ENCODE measurements around the gene PLEKHG1.

PLEKHG1 gene

GRCh38 chr6:150622476-150622875, 22.8 kb downstream of the PLEKHG1 start:
- no peak for DNase-seq

DNA sequence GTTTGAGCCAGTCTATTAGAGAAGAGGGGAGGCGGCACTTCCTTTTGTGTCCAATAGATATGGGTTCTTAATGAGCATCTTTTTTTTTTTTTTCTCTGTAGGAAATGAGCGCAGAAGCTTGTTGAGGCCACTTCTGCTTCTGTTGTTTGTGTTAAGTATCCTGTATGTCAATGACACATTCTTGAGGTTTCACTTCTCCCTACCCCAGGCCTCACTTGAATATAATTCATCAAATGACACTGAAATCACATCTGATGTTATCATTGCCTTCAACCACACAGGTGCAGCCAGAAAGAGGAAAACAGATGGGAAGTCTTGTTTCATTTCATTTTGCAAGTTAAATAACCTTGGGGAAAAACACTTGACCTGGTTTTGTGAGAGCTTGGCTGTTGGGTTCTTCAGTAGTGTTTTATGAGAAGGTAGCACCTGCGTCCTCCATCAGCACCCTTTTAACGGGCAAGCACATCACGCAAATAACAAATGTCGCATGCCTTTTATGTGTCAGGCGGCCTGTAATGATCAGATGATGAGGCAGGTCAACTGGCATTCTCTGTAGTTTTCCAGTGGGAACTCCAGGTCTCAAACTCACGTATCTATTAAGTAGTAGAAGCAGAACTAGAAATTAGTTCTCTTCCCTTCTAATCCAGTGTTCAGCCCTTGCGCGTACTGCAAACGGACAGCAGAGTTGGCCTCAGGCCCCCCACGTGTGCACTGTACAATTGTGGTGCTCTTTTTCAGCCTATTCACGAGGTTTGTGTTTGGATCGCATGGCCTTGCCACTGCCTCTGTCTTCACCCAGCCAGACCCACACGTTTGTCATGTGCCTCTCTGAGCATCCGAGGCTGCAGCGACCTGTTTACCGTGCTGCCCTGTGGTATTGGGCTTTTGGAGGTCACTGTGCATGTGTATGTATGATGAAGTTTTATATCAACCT, 23.5 kb downstream of the PLEKHG1 start:
- DNase-seq = peak; percentile 64

DNA sequence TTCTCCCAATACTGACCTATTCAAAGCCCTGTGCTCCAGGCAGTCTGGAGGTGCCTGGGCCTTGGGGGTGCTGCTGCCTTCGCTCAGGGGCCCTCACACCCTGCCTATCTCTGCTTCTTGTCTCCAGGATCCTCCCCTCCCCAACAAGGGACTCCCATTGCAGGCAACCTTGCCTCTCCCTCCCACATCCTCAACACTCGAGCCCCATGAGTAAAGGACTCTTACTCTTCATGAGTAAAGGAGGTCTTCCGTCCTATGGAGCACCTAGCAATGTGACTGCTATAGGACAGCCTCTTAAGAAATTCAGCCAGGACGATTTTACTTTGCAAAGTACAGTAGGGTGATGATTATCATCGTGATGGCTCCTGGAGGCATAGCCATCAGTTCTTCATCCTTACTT, 24.5 kb downstream of the PLEKHG1 start:
- no peak for DNase-seq

DNA sequence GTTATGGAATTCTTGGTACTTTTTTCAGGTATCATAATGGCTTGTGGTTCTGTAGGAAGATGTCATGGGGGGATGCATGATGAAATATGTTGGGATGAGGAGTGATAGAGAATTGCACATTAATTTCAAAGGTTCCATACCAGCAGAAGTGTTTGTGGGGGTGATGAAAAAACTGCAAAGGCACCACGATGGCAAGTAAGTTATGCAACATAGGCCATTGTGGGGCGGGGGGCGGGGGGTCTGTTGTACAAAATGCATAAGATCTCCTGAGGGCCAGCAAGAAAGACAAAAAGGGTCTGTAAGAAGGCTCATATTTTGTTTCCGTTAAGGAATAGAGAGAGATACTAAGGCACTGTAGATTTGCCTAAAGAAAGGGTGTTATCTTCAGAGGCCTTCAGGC, 26.2 kb downstream of the PLEKHG1 start:
- DNase-seq = no peak

GRCh38 chr6:150627154-150627553, 27.5 kb downstream of the PLEKHG1 start:
- no peak for DNase-seq

GRCh38 chr6:150627585-150628025, 27.9 kb downstream of the PLEKHG1 start:
- DNase-seq = no peak

DNA sequence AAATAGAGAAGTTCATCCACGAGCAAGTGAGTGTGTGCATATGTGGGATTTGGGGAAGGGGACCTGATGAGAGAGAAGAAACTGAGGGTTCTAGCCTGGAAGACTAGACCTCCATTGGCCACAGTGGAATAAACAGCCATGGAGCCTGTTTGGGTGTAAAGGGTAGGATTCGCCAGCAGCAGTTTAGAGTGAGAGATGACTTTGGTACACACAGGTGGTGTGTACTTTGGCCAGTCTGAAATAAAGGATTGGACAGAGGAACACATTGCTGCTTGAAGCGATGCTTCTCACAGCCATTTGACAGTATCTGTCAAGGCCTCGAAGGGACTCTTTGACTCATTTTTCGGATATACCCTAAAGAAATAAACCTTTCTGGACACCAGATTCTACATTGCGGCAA, 29.2 kb downstream of the PLEKHG1 start:
- DNase-seq = no peak

- no peak for DNase-seq
Observed at GRCh38 chr6:150631283-150631983, 31.7 kb downstream of the PLEKHG1 start.

- DNase-seq = no peak
Observed at GRCh38 chr6:150631984-150632642, 32.4 kb downstream of the PLEKHG1 start.

- DNase-seq = no peak
Observed at GRCh38 chr6:150632785-150633485, 33.2 kb downstream of the PLEKHG1 start.

GRCh38 chr6:150633486-150633834, 33.8 kb downstream of the PLEKHG1 start:
- DNase-seq = no peak

DNA sequence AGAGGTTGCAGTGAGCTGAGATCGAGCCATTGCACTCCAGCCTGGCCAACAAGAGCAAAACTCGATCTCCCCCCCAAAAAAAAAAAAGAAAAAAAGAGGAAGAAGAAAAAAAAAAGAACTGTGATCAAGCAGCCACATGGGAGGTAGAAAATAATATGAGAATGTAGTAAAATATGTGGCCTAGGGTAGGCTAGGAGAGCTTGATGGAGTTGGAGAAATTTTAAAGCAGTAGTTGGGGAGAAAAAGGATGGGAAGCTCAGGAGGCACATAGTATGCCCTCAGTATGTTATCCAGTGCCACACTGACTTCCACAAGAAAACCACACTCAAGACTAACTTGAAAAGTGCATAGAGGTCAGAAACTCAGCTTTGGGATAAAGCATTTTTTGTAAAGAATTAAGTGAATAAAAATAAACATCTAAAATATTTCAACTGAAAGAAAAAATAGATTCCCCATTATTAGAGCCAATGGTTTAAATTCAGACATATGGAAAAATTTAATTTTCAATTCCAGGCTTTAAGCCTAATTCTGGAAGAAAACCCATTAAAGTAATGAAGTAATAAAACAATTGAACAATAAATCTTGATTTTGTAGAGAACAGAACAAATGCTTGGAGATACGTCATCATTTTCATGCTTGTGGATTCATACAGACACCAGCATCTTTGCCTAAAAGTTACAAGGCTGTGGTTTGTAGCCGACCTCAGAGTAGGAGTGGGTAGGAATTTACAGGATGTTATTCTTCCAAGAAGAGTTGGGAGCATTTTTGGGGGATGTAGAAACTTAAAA, 34.7 kb downstream of the PLEKHG1 start:
- DNase-seq = no peak

DNA sequence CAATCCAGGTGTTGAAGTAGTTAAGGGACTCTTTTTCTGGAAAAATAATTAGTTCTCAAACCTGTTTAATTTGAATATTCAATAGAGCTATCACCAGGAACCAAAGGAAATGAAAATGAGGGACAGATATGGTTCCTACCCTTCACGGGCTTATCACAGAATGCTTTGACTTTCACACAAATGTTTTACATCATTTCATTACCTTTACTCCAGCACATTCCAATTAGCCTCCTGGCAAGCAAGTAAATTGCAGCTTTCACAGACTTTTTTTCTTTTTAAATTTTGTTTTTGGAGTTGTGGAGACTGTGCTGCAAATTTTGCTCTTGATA, 35.2 kb downstream of the PLEKHG1 start:
- DNase-seq = no peak

GRCh38 chr6:150635906-150636514, 36.3 kb downstream of the PLEKHG1 start:
- no peak for DNase-seq

- DNase-seq = no peak
Observed at GRCh38 chr6:150636808-150637207, 37.1 kb downstream of the PLEKHG1 start.

GRCh38 chr6:150637266-150637665, 37.6 kb downstream of the PLEKHG1 start:
- no peak for DNase-seq

DNA sequence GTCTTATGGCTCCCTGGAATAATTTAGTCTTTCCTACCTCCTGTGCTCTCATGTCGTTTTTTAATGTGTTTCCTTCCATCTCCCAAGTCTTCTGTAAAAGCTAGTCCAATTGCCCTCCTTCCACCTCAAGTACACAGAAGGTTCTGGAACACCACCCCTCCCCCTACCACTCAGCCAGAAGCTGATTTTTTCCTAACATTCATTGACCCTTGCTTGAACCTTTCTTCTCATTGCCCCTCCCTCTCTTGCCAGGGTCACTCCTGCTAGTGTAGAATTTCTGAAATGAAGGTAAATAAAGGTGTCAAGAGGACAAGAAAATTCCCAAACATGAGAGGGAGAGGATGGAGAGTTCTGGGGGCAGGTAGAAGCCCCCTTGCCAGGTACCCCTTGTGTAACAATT, 38.6 kb downstream of the PLEKHG1 start:
- no peak for DNase-seq

DNA sequence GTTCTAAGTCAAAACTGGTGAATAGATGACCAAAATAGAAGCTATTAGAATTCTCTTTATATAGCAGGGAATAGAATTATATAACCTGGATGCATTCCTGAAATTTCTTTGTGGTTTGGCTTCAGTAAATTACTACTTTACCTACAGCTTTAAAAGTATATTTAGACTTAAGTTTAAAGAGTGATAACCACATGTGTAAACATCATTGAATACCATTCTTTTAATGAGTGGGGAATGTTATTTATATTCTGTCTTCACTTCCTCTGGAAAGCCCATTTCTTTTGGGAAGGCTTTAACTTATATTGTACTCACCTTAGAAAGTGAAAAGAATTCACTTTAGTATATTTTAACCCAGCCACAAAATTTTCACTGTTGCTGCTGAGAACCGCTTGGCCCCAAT, 39.1 kb downstream of the PLEKHG1 start:
- DNase-seq = no peak

GRCh38 chr6:150639823-150640331, 40.2 kb downstream of the PLEKHG1 start:
- no peak for DNase-seq

GRCh38 chr6:150640556-150641209, 41.0 kb downstream of the PLEKHG1 start:
- no peak for DNase-seq

Measured in NCI-H2107 (cell line).